Measurements from ENCODE around the gene DCTN2. TPM values are rescaled to one million over a fixed set of nuclear protein-coding genes. Genes with fewer than 3 reads are reported as not detected.

Gene DCTN2
- total RNA-seq, 3 donors from 2014 or later, result 138 to 140 (median 140) TPM

- TF ChIP-seq CTCF (IDR thresholded peaks at IDR 0.05), result no peak
- Histone ChIP-seq H3K4me3 (no peak overlapping the region), H3K36me3 (ENCODE audit: low read depth) (peaks cover 9% of the 10 kb centered on the region), H3K4me1 (ENCODE audit: low read depth) (peaks cover 28% of the 10 kb centered on the region), H3K9me3 (no peaks in the 10 kb centered on the region)
- intact Hi-C loops (cut with DNase I, micrococcal nuclease), result no loop called here
- no peak for ATAC-seq
- no peak for DNase-seq
Observed at GRCh38 chr12:57525615-57526383, 21.2 kb downstream of the DCTN2 start.

GRCh38 chr12:57524814-57525614 is 22.0 kb downstream of the DCTN2 start:
- ATAC-seq (no peak), DNase-seq (peak in 1 of 3 donors; percentile 59)
- Histone ChIP-seq H3K36me3 (ENCODE audit: low read depth) (peaks cover 9% of the 10 kb centered on the region), H3K4me1 (ENCODE audit: low read depth) (peaks cover 28% of the 10 kb centered on the region), H3K4me3 (no peak overlapping the region), H3K9me3 (no peaks in the 10 kb centered on the region)
- TF ChIP-seq CTCF (IDR thresholded peaks at IDR 0.05), result no peak
- intact Hi-C loops (cut with DNase I, micrococcal nuclease), result no loop called here

DNA sequence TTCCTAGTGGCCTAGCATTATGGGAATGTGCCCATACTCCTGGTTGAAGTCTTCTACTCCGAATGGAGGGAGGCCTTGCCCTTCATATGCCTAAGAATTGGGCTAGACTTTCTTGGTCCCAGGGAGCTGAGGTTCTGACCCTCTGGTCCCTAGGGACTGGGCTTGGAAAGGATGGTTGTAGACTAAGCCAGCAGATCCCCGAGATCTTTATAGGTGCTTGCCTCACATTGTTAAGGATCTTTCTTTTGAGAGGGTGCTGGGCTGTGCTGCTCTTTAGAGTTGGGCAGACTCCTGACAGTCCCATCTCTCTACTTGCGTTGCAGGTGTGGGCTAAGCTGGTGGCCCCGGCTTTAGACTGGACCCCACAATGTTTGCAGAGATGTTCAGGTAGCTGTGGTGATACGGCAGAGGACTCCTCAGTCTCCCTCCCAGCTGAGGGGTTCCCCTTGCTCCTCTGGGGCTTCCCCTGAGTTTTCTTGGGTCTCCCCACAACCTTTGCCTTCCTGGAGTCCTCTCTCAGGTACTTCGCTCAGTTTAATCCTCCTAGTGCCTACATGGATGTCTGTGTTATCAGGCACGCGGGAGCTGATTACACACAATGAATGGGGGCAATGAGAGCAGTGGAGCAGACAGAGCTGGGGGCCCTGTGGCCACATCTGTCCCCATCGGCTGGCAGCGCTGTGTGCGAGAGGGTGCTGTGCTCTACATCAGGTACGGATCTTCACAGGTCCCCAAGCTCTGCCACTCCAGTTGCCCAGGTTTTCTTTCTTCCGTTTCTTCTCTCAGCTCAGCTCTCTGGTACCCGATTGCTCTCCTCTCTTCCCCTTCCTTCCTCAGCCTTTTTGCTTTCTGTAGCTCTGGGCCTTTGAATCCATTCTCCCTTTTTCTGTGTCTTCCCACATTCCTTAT is 23.0 kb downstream of the DCTN2 start:
- Histone ChIP-seq H3K9me3 (no peaks in the 10 kb centered on the region), H3K36me3 (ENCODE audit: low read depth) (peaks cover 9% of the 10 kb centered on the region), H3K4me1 (ENCODE audit: low read depth) (peaks cover 35% of the 10 kb centered on the region), H3K4me3 (no peak overlapping the region)
- intact Hi-C loops (cut with DNase I, micrococcal nuclease), result no loop called here
- no peak for DNase-seq
- no peak for TF ChIP-seq CTCF (IDR thresholded peaks at IDR 0.05)
- ATAC-seq, result no peak

GRCh38 chr12:57522887-57523705 is 23.9 kb downstream of the DCTN2 start:
- DNase-seq (peak; percentile 60 to 84 (median 74)), ATAC-seq (peak; percentile 0)
- peaks cover 5% of the 10 kb centered on the region for H3K36me3 ChIP-seq (ENCODE audit: low read depth)
- H3K9me3 ChIP-seq, result no peaks in the 10 kb centered on the region
- intact Hi-C loops (cut with DNase I, micrococcal nuclease), result no loop called here
- H3K4me1 ChIP-seq (ENCODE audit: low read depth), result peaks cover 44% of the 10 kb centered on the region
- H3K4me3 ChIP-seq, result peak overlapping the region; percentile 65
- no peak for TF ChIP-seq CTCF (IDR thresholded peaks at IDR 0.05)

Data from mucosa of descending colon (tissue), 3 donors.